Measurements from ENCODE around the gene BNIP3. TPM values are rescaled to one million over a fixed set of nuclear protein-coding genes. Genes with fewer than 3 reads are reported as not detected.
"Not testable (repeated sequence)": the region's sequence is repeated elsewhere in the genome, so short reads cannot be mapped to it uniquely, and the experiment has no call there.

The BNIP3 gene
- total RNA-seq, 4 donors from 2014 or later, result 53.5 to 102 (median 68.3) TPM

DNA sequence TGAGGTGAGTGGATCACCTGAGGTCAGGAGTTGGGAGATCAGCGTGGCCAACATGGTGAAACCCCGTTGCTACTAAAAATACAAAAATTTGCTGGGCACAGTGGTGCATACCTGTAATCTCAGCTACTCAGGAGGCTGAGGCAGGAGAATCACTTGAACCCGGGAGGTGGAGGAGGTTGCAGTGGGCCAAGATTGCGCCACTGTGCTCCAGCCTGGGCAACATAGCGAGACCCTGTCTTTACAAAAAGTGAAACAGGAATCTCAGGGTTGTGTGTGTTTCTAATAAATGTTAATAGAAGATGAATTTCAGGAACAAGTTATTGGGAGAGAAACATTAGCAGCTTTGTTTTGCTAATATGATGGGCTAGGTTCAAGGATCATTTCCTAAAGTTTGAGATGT is 61.0 kb downstream of the BNIP3 start:
- Histone ChIP-seq H3K27me3 (no peaks in the 10 kb centered on the region), H3K36me3 (no peaks in the 10 kb centered on the region), H3K27ac (no peak overlapping the region), H3K4me3 (no peak overlapping the region), H3K9me3 (peaks cover 0 to 8% (median 0%) of the 10 kb centered on the region in 3 donors), H3K4me1 (peaks cover 0 to 17% (median 0%) of the 10 kb centered on the region in 3 donors)
- 76 to 90% methylated on average over 5 of the region's 5 CpGs for WGBS, 2 donors (ENCODE audit: low coverage in 1 of 2)
- ATAC-seq, result no peak
- TF ChIP-seq EP300 (IDR thresholded peaks at IDR 0.05) (no peak), CTCF (IDR thresholded peaks at IDR 0.05) (no peak), POLR2A (IDR thresholded peaks at IDR 0.05) (no peak), POLR2AphosphoS5 (IDR thresholded peaks at IDR 0.05) (no peak)

GRCh38 chr10:131920151-131920550 is 61.6 kb downstream of the BNIP3 start:
- Histone ChIP-seq H3K36me3 (no peaks in the 10 kb centered on the region), H3K9me3 (peaks cover 0 to 3% (median 0%) of the 10 kb centered on the region in 3 donors), H3K4me3 (no peak overlapping the region), H3K27ac (no peak overlapping the region), H3K4me1 (peaks cover 0 to 23% (median 0%) of the 10 kb centered on the region in 3 donors), H3K27me3 (no peaks in the 10 kb centered on the region)
- WGBS, 2 donors (ENCODE audit: low coverage in 1 of 2), result 83 to 89% methylated on average over 8 to 9 of the region's 11 CpGs
- ATAC-seq, result no peak
- TF ChIP-seq CTCF (IDR thresholded peaks at IDR 0.05), result no peak
- no peak for TF ChIP-seq POLR2AphosphoS5 (IDR thresholded peaks at IDR 0.05)
- TF ChIP-seq POLR2A (IDR thresholded peaks at IDR 0.05), result no peak
- no peak for TF ChIP-seq EP300 (IDR thresholded peaks at IDR 0.05)

- peaks cover 0 to 24% (median 0%) of the 10 kb centered on the region in 3 donors for H3K4me1 ChIP-seq
- not testable (repeated sequence) for ATAC-seq, H3K36me3 ChIP-seq, H3K27ac ChIP-seq, H3K27me3 ChIP-seq, H3K9me3 ChIP-seq, H3K4me3 ChIP-seq
- WGBS, 2 donors (ENCODE audit: low coverage in 1 of 2), result 81 to 87% methylated on average over 7 to 10 of the region's 14 CpGs
Measured at GRCh38 chr10:131919461-131919860, 62.3 kb downstream of the BNIP3 start.

Other genes starting within 250 kb of the BNIP3 start
- gene PPP2R2D, start 80.9 kb downstream of the BNIP3 start, total RNA-seq, result 10 to 100 TPM; 27.2 to 57.0 (median 44.1) TPM
- gene JAKMIP3, start 84.0 kb upstream of the BNIP3 start, total RNA-seq, result 1 to 10 TPM in 2 of 4 donors, under 1 TPM in 2; 0.42 to 1.9 (median 0.87) TPM
- 1 to 10 TPM; 1.6 to 2.6 (median 1.9) TPM for gene DPYSL4, start 205.0 kb upstream of the BNIP3 start, total RNA-seq